HG03457 (cell line): ENCODE measurements around the gene C1orf21.

ENCODE experiments used
- ATAC-seq: cut with Tn5 transposase; IDR thresholded peaks from one replicate; pipeline ENCODE4 v1.9.1; 2021; ENCODE audit warnings: moderate number of reproducible peaks; ENCODE audit not compliant: unreplicated experiment

C1orf21 gene

DNA sequence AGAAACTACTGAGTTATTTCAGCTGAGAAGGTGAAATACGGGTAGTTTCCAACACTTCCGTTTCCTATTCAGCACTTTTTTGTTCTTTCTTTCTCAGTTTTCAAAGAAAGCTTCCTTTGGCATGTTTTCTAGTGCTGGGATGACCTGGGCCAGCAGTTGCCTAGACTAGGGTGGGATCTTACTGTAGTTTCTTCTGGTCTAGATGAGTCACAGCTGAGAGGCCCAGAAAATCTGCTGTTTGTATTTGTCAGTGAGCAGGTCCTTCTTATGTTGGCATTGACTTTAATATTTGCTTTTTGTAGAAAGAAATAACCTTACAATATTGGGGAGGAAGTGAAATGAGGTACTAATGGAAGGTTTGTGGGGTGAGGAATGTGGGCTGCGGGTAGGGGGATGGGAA is 22.2 kb downstream of the C1orf21 start:
- no peak for ATAC-seq

DNA sequence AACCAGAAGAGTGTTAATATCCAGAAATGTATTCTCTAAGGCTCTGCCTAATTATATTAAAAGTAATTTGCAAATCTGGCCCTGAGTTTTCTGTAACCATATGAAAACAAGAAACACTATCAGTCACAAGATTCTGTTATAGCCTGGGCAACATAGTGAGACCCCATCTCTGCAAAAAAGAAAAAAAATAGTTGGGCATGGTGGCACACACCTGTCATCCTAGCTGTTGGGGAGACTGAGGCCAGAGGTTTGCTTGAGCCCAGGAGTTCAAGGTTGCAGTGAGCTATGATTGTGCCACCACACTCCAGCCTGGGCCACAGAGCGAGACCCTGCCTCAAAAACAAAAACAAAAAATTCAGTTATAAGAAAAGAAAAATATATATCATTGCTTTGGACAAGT is 25.6 kb downstream of the C1orf21 start:
- no peak for ATAC-seq

GRCh38 chr1:184416481-184416880 is 29.7 kb downstream of the C1orf21 start:
- ATAC-seq = no peak

DNA sequence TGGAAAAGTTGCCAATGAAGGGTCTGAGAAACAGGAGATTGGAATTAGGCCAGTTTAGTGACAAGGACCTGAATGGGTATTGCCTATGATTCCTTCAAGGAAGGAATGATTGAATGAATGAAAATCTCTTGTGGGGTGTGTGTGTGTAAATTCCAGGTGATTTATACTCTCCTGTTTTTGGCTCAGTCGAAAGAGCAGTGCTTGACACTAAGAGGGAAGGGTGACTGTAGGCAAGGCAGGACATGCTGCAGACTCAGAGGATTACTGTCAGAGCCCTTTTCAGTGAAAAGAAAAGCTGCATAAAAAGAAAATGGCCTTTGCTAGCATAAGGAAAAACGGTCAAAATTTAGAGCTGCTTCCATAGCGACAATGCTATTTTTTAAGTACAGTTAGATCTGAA is 30.1 kb downstream of the C1orf21 start:
- no peak for ATAC-seq

DNA sequence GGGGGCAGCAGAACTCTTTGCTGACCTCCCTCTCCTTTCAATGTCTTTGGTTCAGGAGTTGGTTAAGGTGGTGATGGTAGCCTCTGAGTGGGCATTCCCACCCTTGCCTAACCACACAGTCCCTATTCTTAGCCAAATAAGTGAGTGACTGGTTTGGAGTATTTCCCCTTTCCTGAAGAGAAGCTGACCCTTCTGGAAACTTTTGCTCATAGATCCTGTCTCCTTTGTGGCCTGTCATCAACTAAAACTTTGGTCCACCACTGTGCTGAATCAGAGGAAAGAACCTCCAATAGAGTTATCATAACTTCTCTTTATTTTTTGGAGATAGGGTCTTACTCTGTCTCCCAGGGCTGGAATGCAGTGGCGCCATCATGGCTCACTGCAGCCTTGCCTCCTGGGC is 31.1 kb downstream of the C1orf21 start:
- no peak for ATAC-seq

- ATAC-seq = no peak
Observed at GRCh38 chr1:184418652-184419349, 32.0 kb downstream of the C1orf21 start.

DNA sequence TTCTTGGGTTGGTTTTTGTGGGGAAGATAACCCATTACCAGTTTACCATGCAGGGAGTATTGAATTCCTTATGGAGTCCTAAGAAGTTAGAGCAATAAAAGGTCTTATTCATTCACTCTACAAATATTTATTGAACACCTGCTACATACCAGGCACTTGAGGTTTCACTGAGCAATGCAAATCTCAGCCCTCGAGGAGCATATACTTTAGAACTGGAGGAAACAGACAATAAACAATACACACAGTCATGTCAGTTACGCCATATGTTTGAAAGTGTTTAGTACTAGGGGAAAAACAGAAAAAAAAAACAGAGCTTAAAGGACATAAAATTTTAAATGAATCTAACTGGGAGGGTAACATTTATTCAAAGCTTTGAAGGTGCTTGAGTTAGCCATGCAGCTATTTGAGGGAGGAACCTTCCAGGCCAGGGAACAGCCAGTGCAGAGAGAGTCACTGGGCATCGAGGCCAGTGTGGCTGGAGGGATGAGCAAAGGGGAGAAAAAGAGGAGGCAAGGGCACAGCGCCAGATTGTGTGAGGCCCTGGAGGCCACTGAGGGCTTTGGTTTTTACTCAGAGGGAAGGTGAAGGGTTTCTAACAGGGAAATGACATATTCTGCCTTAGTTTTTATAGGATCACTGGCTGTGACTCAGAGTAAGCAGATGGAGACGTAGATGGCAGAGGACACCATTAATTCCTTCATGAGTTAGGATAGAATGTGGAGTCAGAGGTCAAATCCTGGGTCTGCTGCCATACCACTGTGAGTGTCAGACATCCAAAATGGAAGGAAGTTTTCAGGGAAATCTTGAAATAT is 32.7 kb downstream of the C1orf21 start:
- ATAC-seq = no peak

- no peak for ATAC-seq
Observed at GRCh38 chr1:184422490-184423233, 35.8 kb downstream of the C1orf21 start.

- no peak for ATAC-seq
Observed at GRCh38 chr1:184423649-184424048, 36.8 kb downstream of the C1orf21 start.

DNA sequence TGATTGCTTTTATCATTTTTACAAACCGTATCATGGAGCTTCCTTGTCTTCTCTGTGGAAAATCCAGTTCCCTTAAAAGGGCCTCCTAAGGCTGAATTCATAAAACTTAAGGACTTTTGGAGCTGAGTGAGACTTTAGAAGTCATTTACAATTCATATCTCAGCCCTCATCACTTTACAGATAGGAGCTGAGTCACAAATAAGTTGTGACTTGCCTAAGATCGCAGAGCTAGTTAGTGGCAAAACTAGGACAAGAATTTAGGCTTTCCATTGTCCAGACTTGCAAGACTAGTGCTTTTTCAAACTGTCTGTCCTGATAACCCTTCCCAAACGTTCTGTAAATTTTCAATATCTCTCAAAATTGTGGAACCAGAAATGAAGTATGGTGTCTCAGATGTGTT is 37.3 kb downstream of the C1orf21 start:
- no peak for ATAC-seq

DNA sequence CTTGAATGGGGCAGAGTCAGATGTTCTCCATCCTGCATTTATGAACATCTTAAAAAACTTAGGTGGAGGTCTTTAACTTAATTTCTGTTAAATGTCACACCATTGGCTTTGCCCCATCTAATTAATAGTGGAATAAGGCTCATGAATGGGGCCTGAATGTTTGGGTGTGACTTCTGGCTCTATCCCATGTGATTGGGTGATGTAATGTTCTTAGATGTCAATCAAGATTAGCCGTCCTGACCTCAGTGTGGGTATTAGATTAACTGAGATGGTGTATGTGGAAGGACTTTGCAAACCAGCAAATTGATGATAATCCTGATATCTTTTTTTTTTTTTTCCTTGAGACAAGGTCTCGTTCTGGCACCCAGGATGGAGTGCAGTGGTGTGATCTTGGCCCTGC is 38.1 kb downstream of the C1orf21 start:
- no peak for ATAC-seq

GRCh38 chr1:184425449-184426277 is 38.8 kb downstream of the C1orf21 start:
- ATAC-seq = no peak

DNA sequence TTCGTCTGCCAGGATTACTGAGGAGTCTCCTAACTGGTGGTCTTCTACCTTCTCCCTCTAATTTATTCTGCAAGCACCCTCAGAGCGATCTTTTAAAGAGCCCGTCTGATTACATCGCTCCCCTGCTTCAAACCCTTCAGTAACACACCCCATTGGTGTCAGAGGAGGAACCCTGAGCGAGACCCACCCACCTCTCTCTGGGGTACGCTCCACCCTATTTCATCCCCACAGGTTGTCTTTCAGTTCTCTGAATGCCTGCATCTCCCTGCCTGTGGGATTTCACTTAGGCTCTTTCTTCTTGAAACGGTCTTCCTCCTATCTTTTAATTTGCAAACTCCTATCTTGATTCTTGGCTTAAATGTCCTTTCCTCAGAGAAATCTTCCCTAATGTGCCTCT is 39.4 kb downstream of the C1orf21 start:
- ATAC-seq = no peak

DNA sequence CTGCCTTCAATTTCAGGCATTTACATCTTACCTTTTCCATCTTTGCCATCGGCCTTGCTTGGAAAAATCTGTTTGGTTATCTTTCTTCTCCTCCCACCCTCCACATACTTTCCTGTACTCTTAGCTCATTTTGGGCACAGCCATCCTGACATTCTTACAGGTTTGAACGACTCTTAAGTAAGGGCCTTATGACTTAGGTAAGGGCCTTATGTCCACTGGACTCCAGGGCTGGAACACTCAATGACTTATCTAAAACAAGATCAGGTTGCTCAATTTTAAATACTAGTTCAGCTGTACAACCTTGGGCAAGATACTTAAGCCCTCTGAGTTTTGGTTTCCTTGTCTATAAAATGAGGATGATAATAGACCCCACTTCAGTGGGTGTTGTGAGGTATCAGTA is 40.9 kb downstream of the C1orf21 start:
- ATAC-seq = no peak

DNA sequence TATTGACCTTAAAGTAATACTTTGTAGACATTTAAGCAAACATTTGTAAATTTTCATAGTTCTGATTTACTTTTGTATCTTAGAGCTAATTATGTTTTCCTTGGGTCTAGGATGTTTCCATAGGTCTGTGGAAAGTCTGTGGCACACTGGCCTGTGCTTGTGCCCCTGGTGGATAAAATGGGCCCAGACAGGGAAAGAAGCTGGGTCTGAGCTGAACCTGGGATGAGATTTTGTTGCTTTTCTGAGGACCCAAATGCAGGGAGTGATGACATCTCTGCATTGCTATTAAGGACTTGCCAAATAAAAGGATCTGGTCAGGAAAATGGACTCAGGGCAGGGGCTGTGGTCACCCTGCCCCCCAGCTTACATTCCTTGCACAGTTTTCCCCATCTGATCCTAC is 41.8 kb downstream of the C1orf21 start:
- no peak for ATAC-seq

- no peak for ATAC-seq
Observed at GRCh38 chr1:184429335-184429734, 42.5 kb downstream of the C1orf21 start.

DNA sequence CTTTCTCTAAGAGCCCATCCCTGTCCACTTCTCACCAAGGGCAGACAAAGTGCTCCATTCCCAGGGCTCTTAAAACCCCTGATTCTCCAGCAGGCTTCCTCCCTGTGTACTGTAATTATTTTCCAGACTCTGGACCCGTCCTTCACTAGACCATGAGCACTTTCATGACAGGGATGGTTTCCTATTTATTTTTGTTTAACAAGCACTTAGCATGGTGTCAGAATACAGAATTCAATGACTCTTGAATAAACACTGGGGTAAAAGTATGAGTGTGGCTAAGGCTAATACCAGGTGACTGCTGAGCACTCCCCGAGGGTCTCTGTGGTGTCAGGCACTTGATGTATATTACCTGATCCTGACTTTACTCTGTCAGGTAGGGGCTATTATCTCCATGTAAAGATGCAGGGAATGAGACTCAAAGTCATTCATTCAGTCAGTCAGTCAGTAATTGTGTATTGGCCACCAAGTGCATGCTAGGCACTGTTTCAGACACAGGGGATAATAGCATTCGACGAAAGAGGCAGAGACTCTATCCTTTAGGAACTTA is 47.2 kb downstream of the C1orf21 start:
- no peak for ATAC-seq

DNA sequence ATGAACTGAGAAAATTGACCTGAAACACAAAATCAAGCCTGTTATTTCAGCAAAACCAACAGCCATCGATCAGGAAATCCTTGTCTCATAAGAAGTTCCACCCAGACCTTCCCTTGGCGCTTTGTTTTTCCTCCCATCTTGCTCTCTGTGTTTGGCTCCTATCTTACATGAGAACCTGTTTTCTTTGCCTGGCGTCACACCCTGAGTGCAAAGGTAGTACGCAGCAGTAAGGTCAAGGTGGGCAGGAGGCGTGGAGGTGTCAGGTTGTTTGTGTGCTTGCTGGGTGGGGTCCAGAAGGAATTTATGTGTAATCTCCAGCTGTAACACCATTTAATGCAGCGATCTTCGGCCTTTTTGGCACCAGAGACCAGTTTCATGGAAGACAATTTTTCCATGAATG is 50.5 kb downstream of the C1orf21 start:
- no peak for ATAC-seq

DNA sequence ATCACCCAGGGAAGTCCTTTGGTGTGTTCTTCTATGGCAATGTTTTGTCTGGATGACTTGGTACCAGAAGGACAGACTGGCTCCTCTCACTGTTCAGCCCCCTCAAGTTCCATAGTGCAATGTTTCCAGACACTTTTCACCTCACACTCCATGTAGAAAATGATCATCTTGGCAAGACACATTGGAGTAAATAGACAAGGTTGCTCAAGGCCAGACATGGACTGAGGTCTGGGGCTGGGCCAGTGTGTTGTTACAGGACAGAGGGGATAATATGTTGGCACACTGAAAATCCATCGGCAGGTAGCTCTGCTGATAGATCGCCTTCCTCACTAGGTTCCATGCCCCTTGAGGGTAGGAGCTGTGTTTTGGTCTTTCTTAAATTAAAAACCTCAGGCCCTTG is 51.5 kb downstream of the C1orf21 start:
- ATAC-seq = no peak

- no peak for ATAC-seq
Observed at GRCh38 chr1:184442260-184442659, 55.4 kb downstream of the C1orf21 start.

DNA sequence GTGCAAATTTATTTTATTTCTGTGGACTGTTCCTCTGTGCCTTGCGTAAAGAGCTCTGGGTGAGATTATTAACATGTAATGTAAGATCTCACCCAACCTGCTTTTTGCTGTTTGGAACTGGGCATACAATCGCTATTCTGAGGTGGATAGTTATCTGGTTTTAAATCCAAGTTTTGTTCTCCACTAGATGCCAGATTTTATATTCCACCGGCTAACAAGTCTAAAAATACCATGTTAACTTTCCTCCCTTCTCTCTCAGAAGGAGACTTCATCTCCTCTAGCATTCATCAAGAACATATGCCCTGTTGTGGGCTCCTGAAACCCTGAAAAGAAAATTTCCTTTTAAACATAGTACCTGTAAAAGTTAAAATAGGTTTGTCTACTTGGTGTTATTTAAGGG is 56.4 kb downstream of the C1orf21 start:
- ATAC-seq = no peak
